ENCODE data around the gene KNCN.

Gene KNCN

GRCh38 chr1:46528297-46528955 is 23.0 kb downstream of the KNCN start:
- WGBS (ENCODE audit: extremely low coverage, insufficient coverage, insufficient read length) = no CpG with 5 or more reads among the region's 11 CpGs
- Histone ChIP-seq H2BK12ac (ENCODE audit: low read length) (no peak overlapping the region), H3K79me1 (ENCODE audit: low read length) (no peaks in the 10 kb centered on the region), H3K4me3 (ENCODE audit: low read depth, low read length) (no peak overlapping the region), H3K27me3 (ENCODE audit: insufficient read depth, low read length) (peaks cover 34% of the 10 kb centered on the region), H4K12ac (ENCODE audit: low read depth, low read length) (no peak overlapping the region), H3K23ac (ENCODE audit: low read length) (no peak overlapping the region), H4K91ac (ENCODE audit: low read depth, low read length) (no peak overlapping the region), H3K36me3 (ENCODE audit: control insufficient read depth in 1 of 2, insufficient read depth in 2 of 2, low read length in 2 of 2) (no peaks in the 10 kb centered on the region), H3K79me2 (ENCODE audit: control insufficient read depth, insufficient read depth, low read length, poor library complexity) (no peaks in the 10 kb centered on the region), H4K8ac (ENCODE audit: low read depth, low read length) (no peak overlapping the region), H3K4ac (ENCODE audit: low read depth, low read length) (no peak overlapping the region), H2AFZ (ENCODE audit: insufficient read depth, low read length, poor library complexity) (no peak overlapping the region), H3K14ac (ENCODE audit: low read length) (no peak overlapping the region), H3K18ac (ENCODE audit: low read length) (no peak overlapping the region), H3K4me1 (ENCODE audit: control insufficient read depth in 1 of 2, insufficient read depth in 2 of 2, low read length in 2 of 2) (peaks cover 6 to 7% of the 10 kb centered on the region in 2 experiments), H2BK5ac (ENCODE audit: low read depth, low read length, poor library complexity) (no peak overlapping the region), H3K4me2 (ENCODE audit: low read length) (no peak overlapping the region), H2AK5ac (ENCODE audit: low read length) (no peak overlapping the region), H3K27ac (ENCODE audit: low read depth, low read length) (no peak overlapping the region), H2BK120ac (ENCODE audit: insufficient read depth, low read length, poor library complexity) (no peak overlapping the region), H3K9me3 (ENCODE audit: insufficient read depth, low read depth, low read length) (no peaks in the 10 kb centered on the region), H3K9ac (ENCODE audit: low read length) (no peak overlapping the region)
- DNase-seq = no peak

- no peak overlapping the region for H3K4me3 ChIP-seq (ENCODE audit: low read depth, low read length)
- peaks cover 4 to 6% of the 10 kb centered on the region in 2 experiments for H3K4me1 ChIP-seq (ENCODE audit: control insufficient read depth in 1 of 2, insufficient read depth in 2 of 2, low read length in 2 of 2)
- H2BK5ac ChIP-seq (ENCODE audit: low read depth, low read length, poor library complexity) = no peak overlapping the region
- no peak overlapping the region for H4K8ac ChIP-seq (ENCODE audit: low read depth, low read length)
- H3K4ac ChIP-seq (ENCODE audit: low read depth, low read length) = no peak overlapping the region
- no peak overlapping the region for H4K12ac ChIP-seq (ENCODE audit: low read depth, low read length)
- no peak overlapping the region for H3K27ac ChIP-seq (ENCODE audit: low read depth, low read length)
- H3K4me2 ChIP-seq (ENCODE audit: low read length) = no peak overlapping the region
- no peak overlapping the region for H3K18ac ChIP-seq (ENCODE audit: low read length)
- H3K9ac ChIP-seq (ENCODE audit: low read length) = peak overlapping the region; percentile 20
- H3K36me3 ChIP-seq (ENCODE audit: control insufficient read depth in 1 of 2, insufficient read depth in 2 of 2, low read length in 2 of 2) = no peaks in the 10 kb centered on the region
- no peak overlapping the region for H2AFZ ChIP-seq (ENCODE audit: insufficient read depth, low read length, poor library complexity)
- no peak overlapping the region for H3K14ac ChIP-seq (ENCODE audit: low read length)
- H3K9me3 ChIP-seq (ENCODE audit: insufficient read depth, low read depth, low read length) = no peaks in the 10 kb centered on the region
- no peak overlapping the region for H2BK120ac ChIP-seq (ENCODE audit: insufficient read depth, low read length, poor library complexity)
- H4K91ac ChIP-seq (ENCODE audit: low read depth, low read length) = no peak overlapping the region
- no peak overlapping the region for H2AK5ac ChIP-seq (ENCODE audit: low read length)
- peaks cover 29% of the 10 kb centered on the region for H3K27me3 ChIP-seq (ENCODE audit: insufficient read depth, low read length)
- peak; percentile 51 to 79 for DNase-seq
- no peak overlapping the region for H3K23ac ChIP-seq (ENCODE audit: low read length)
- no peak overlapping the region for H2BK12ac ChIP-seq (ENCODE audit: low read length)
- WGBS (ENCODE audit: extremely low coverage, insufficient coverage, insufficient read length) = no CpG with 5 or more reads among the region's 3 CpGs
- H3K79me1 ChIP-seq (ENCODE audit: low read length) = no peaks in the 10 kb centered on the region
- H3K79me2 ChIP-seq (ENCODE audit: control insufficient read depth, insufficient read depth, low read length, poor library complexity) = no peaks in the 10 kb centered on the region
Observed at GRCh38 chr1:46527474-46528296, 23.8 kb downstream of the KNCN start.

GRCh38 chr1:46526691-46527291 is 24.7 kb downstream of the KNCN start:
- Histone ChIP-seq H3K79me1 (ENCODE audit: low read length) (no peaks in the 10 kb centered on the region), H2AFZ (ENCODE audit: insufficient read depth, low read length, poor library complexity) (no peak overlapping the region), H3K4me1 (ENCODE audit: control insufficient read depth in 1 of 2, insufficient read depth in 2 of 2, low read length in 2 of 2) (peaks cover 4 to 6% of the 10 kb centered on the region in 2 experiments), H2AK5ac (ENCODE audit: low read length) (no peak overlapping the region), H3K4me2 (ENCODE audit: low read length) (no peak overlapping the region), H4K8ac (ENCODE audit: low read depth, low read length) (no peak overlapping the region), H3K79me2 (ENCODE audit: control insufficient read depth, insufficient read depth, low read length, poor library complexity) (no peaks in the 10 kb centered on the region), H3K9me3 (ENCODE audit: insufficient read depth, low read depth, low read length) (peaks cover 2% of the 10 kb centered on the region), H2BK5ac (ENCODE audit: low read depth, low read length, poor library complexity) (no peak overlapping the region), H4K91ac (ENCODE audit: low read depth, low read length) (no peak overlapping the region), H3K36me3 (ENCODE audit: control insufficient read depth in 1 of 2, insufficient read depth in 2 of 2, low read length in 2 of 2) (no peaks in the 10 kb centered on the region), H3K27ac (ENCODE audit: low read depth, low read length) (no peak overlapping the region), H3K4ac (ENCODE audit: low read depth, low read length) (no peak overlapping the region), H4K12ac (ENCODE audit: low read depth, low read length) (no peak overlapping the region), H3K18ac (ENCODE audit: low read length) (no peak overlapping the region), H3K14ac (ENCODE audit: low read length) (no peak overlapping the region), H3K4me3 (ENCODE audit: low read depth, low read length) (no peak overlapping the region), H2BK120ac (ENCODE audit: insufficient read depth, low read length, poor library complexity) (no peak overlapping the region), H2BK12ac (ENCODE audit: low read length) (no peak overlapping the region), H3K27me3 (ENCODE audit: insufficient read depth, low read length) (peaks cover 24% of the 10 kb centered on the region), H3K9ac (ENCODE audit: low read length) (no peak overlapping the region), H3K23ac (ENCODE audit: low read length) (no peak overlapping the region)
- WGBS (ENCODE audit: extremely low coverage, insufficient coverage, insufficient read length) = no CpG with 5 or more reads among the region's 14 CpGs
- DNase-seq = no peak

- H3K9ac ChIP-seq (ENCODE audit: low read length) = no peak overlapping the region
- no peak overlapping the region for H3K27ac ChIP-seq (ENCODE audit: low read depth, low read length)
- no peak overlapping the region for H4K8ac ChIP-seq (ENCODE audit: low read depth, low read length)
- no peak overlapping the region for H3K4me2 ChIP-seq (ENCODE audit: low read length)
- no peak overlapping the region for H4K91ac ChIP-seq (ENCODE audit: low read depth, low read length)
- H3K36me3 ChIP-seq (ENCODE audit: control insufficient read depth in 1 of 2, insufficient read depth in 2 of 2, low read length in 2 of 2) = no peaks in the 10 kb centered on the region
- no peak overlapping the region for H2AFZ ChIP-seq (ENCODE audit: insufficient read depth, low read length, poor library complexity)
- no peak for DNase-seq
- no peak overlapping the region for H3K18ac ChIP-seq (ENCODE audit: low read length)
- peaks cover 24% of the 10 kb centered on the region for H3K27me3 ChIP-seq (ENCODE audit: insufficient read depth, low read length)
- no peak overlapping the region for H3K4ac ChIP-seq (ENCODE audit: low read depth, low read length)
- no peak overlapping the region for H4K12ac ChIP-seq (ENCODE audit: low read depth, low read length)
- no peak overlapping the region for H3K23ac ChIP-seq (ENCODE audit: low read length)
- H2BK5ac ChIP-seq (ENCODE audit: low read depth, low read length, poor library complexity) = no peak overlapping the region
- H3K4me1 ChIP-seq (ENCODE audit: control insufficient read depth in 1 of 2, insufficient read depth in 2 of 2, low read length in 2 of 2) = peaks cover 4 to 6% of the 10 kb centered on the region in 2 experiments
- peaks cover 2% of the 10 kb centered on the region for H3K9me3 ChIP-seq (ENCODE audit: insufficient read depth, low read depth, low read length)
- H2BK12ac ChIP-seq (ENCODE audit: low read length) = no peak overlapping the region
- H2BK120ac ChIP-seq (ENCODE audit: insufficient read depth, low read length, poor library complexity) = no peak overlapping the region
- H3K14ac ChIP-seq (ENCODE audit: low read length) = no peak overlapping the region
- no peak overlapping the region for H2AK5ac ChIP-seq (ENCODE audit: low read length)
- H3K79me1 ChIP-seq (ENCODE audit: low read length) = peaks cover 2% of the 10 kb centered on the region
- no peak overlapping the region for H3K4me3 ChIP-seq (ENCODE audit: low read depth, low read length)
- no peaks in the 10 kb centered on the region for H3K79me2 ChIP-seq (ENCODE audit: control insufficient read depth, insufficient read depth, low read length, poor library complexity)
- WGBS (ENCODE audit: extremely low coverage, insufficient coverage, insufficient read length) = no CpG with 5 or more reads among the region's 17 CpGs
Observed at GRCh38 chr1:46526013-46526690, 25.3 kb downstream of the KNCN start.
